ENCODE data around the gene SLC9A5. TPM values are rescaled to one million over a fixed set of nuclear protein-coding genes. Genes with fewer than 3 reads are reported as not detected.

Gene SLC9A5
- total RNA-seq, 1 experiment from 2014 or later: 2.4 TPM

- Histone ChIP-seq H3K4me1 (peaks cover 27% of the 10 kb centered on the region), H3K36me3 (ENCODE audit: control insufficient read depth, insufficient read depth, low read length) (peaks cover 8% of the 10 kb centered on the region), H3K9me3 (no peaks in the 10 kb centered on the region), H3K27me3 (replicated peaks; ENCODE audit: control insufficient read depth, insufficient read depth, low read length) (no peaks in the 10 kb centered on the region), H3K4me3 (ENCODE audit: low read depth, low read length) (peak overlapping the region; percentile 95)
- peak overlapping the region; percentile 50 for H3K27ac Mint-ChIP-seq (ENCODE audit: unreplicated experiment)
- ChIA-PET POLR2A (interaction anchor here (0.9 to 1.4 kb wide), 3 partner anchors 27 to 48 kb away, joined by 3 to 4 read pairs (median 3); partner anchors contain the start of gene TMEM208), CTCF (interaction anchor here (0.6 to 2.7 kb wide), 4 partner anchors 28 to 1509 kb away, joined by 3 to 24 read pairs (median 6); partner anchors contain the start of genes FHOD1, SLC9A5 and TMEM208)
- peaks cover 23% of the 10 kb centered on the region for H3K4me1 Mint-ChIP-seq (ENCODE audit: low read depth, unreplicated experiment)
- peak overlapping the region; percentile 84 for H3K4me3 Mint-ChIP-seq (ENCODE audit: unreplicated experiment)
- peak; percentile 52 to 78 for TF ChIP-seq CTCF (IDR thresholded peaks at IDR 0.05; ENCODE audit: insufficient read depth in 1 of 2, low read depth in 1 of 2, low read length in 1 of 2, severe bottlenecking in 1 of 2, unreplicated experiment in 1 of 2)
- no peaks in the 10 kb centered on the region for H3K9me3 Mint-ChIP-seq (ENCODE audit: unreplicated experiment)
- peak; percentile 71 to 73 for DNase-seq
- intact Hi-C loops (cut with micrococcal nuclease; ENCODE audit: unreplicated experiment): loop anchor here (1.0 to 2.0 kb wide), 2 partner anchors 15 to 27 kb away; partner anchors contain the start of gene TMEM208
- peaks cover 59% of the 10 kb centered on the region for H3K36me3 Mint-ChIP-seq (ENCODE audit: insufficient read depth, unreplicated experiment)
- BruUV-seq (replicated peaks): no TSS peak
- H3K27me3 Mint-ChIP-seq (ENCODE audit: insufficient read depth, unreplicated experiment): no peaks in the 10 kb centered on the region
Observed at GRCh38 chr16:67199808-67200198, 49.0 kb upstream of the SLC9A5 start.

- Mint-ChIP-seq H3K4me1 (ENCODE audit: low read depth, unreplicated experiment) (peaks cover 23% of the 10 kb centered on the region), H3K36me3 (ENCODE audit: insufficient read depth, unreplicated experiment) (peaks cover 53% of the 10 kb centered on the region), H3K27ac (ENCODE audit: unreplicated experiment) (peak overlapping the region; percentile 50), H3K9me3 (ENCODE audit: unreplicated experiment) (no peaks in the 10 kb centered on the region), H3K27me3 (ENCODE audit: insufficient read depth, unreplicated experiment) (no peaks in the 10 kb centered on the region), H3K4me3 (ENCODE audit: unreplicated experiment) (peak overlapping the region; percentile 84)
- no peaks in the 10 kb centered on the region for H3K27me3 ChIP-seq (replicated peaks; ENCODE audit: control insufficient read depth, insufficient read depth, low read length)
- peaks cover 27% of the 10 kb centered on the region for H3K4me1 ChIP-seq
- BruUV-seq (replicated peaks): no TSS peak
- TF ChIP-seq CTCF (IDR thresholded peaks at IDR 0.05; ENCODE audit: insufficient read depth in 1 of 2, low read depth in 1 of 2, low read length in 1 of 2, severe bottlenecking in 1 of 2, unreplicated experiment in 1 of 2): no peak
- peak overlapping the region; percentile 95 for H3K4me3 ChIP-seq (ENCODE audit: low read depth, low read length)
- H3K36me3 ChIP-seq (ENCODE audit: control insufficient read depth, insufficient read depth, low read length): peaks cover 7% of the 10 kb centered on the region
- intact Hi-C loops (cut with micrococcal nuclease; ENCODE audit: unreplicated experiment): no loop called here
- no peak for DNase-seq
- CTCF ChIA-PET: interaction anchor here (0.6 kb wide), 3 partner anchors 265 to 1508 kb away, joined by 3 to 5 read pairs (median 3); no protein-coding TSS in a partner anchor
- POLR2A ChIA-PET: interaction anchor here (0.9 kb wide), 1 partner anchor 49 kb away, joined by 3 read pairs; no protein-coding TSS in a partner anchor
- H3K9me3 ChIP-seq: no peaks in the 10 kb centered on the region
Observed at GRCh38 chr16:67200491-67200890, 48.3 kb upstream of the SLC9A5 start.

GRCh38 chr16:67201411-67202345, 47.1 kb upstream of the SLC9A5 start:
- H3K36me3 ChIP-seq (ENCODE audit: control insufficient read depth, insufficient read depth, low read length): peaks cover 4% of the 10 kb centered on the region
- no peak overlapping the region for H3K4me3 ChIP-seq (ENCODE audit: low read depth, low read length)
- H3K4me1 ChIP-seq: peaks cover 24% of the 10 kb centered on the region
- Mint-ChIP-seq H3K4me3 (ENCODE audit: unreplicated experiment) (no peak overlapping the region), H3K27ac (ENCODE audit: unreplicated experiment) (no peak overlapping the region), H3K36me3 (ENCODE audit: insufficient read depth, unreplicated experiment) (peaks cover 51% of the 10 kb centered on the region), H3K27me3 (ENCODE audit: insufficient read depth, unreplicated experiment) (no peaks in the 10 kb centered on the region), H3K4me1 (ENCODE audit: low read depth, unreplicated experiment) (peaks cover 19% of the 10 kb centered on the region), H3K9me3 (ENCODE audit: unreplicated experiment) (no peaks in the 10 kb centered on the region)
- no peak for DNase-seq
- TSS peak; percentile 10 for BruUV-seq (replicated peaks)
- ChIA-PET POLR2A (interaction anchor here (1.0 kb wide), 1 partner anchor 44 kb away, joined by 3 read pairs; no protein-coding TSS in a partner anchor), CTCF (no interaction called here)
- no peaks in the 10 kb centered on the region for H3K9me3 ChIP-seq
- H3K27me3 ChIP-seq (replicated peaks; ENCODE audit: control insufficient read depth, insufficient read depth, low read length): no peaks in the 10 kb centered on the region
- intact Hi-C loops (cut with micrococcal nuclease; ENCODE audit: unreplicated experiment): no loop called here
- no peak for TF ChIP-seq CTCF (IDR thresholded peaks at IDR 0.05; ENCODE audit: insufficient read depth in 1 of 2, low read depth in 1 of 2, low read length in 1 of 2, severe bottlenecking in 1 of 2, unreplicated experiment in 1 of 2)
